ENCODE data around the gene DAD1.

Gene DAD1

GRCh38 chr14:22524115-22524783 is 64.8 kb downstream of the DAD1 start:
- no peak for DNase-seq (ENCODE audit: low spot score)
- Histone ChIP-seq H3K4me3 (no peak overlapping the region), H3K27ac (no peak overlapping the region)
- no peak for TF ChIP-seq CTCF (IDR thresholded peaks at IDR 0.05)

- no peak for TF ChIP-seq CTCF (IDR thresholded peaks at IDR 0.05)
- DNase-seq (ENCODE audit: low spot score) = no peak
- Histone ChIP-seq H3K27ac (no peak overlapping the region), H3K4me3 (no peak overlapping the region)
Observed at GRCh38 chr14:22523283-22523682, 65.7 kb downstream of the DAD1 start.

GRCh38 chr14:22522466-22522957 is 66.5 kb downstream of the DAD1 start:
- Histone ChIP-seq H3K4me3 (no peak overlapping the region), H3K27ac (no peak overlapping the region)
- no peak for DNase-seq (ENCODE audit: low spot score)
- no peak for TF ChIP-seq CTCF (IDR thresholded peaks at IDR 0.05)

GRCh38 chr14:22521449-22522239 is 67.4 kb downstream of the DAD1 start:
- no peak for TF ChIP-seq CTCF (IDR thresholded peaks at IDR 0.05)
- DNase-seq (ENCODE audit: low spot score) = no peak
- H3K27ac ChIP-seq = no peak overlapping the region
- no peak overlapping the region for H3K4me3 ChIP-seq

- no peak for TF ChIP-seq CTCF (IDR thresholded peaks at IDR 0.05)
- no peak overlapping the region for H3K4me3 ChIP-seq
- DNase-seq (ENCODE audit: low spot score) = no peak
- peak overlapping the region in 1 of 2 donors; percentile 48 for H3K27ac ChIP-seq
Observed at GRCh38 chr14:22520796-22521195, 68.2 kb downstream of the DAD1 start.

GRCh38 chr14:22519877-22520685 is 68.9 kb downstream of the DAD1 start:
- no peak for DNase-seq (ENCODE audit: low spot score)
- TF ChIP-seq CTCF (IDR thresholded peaks at IDR 0.05) = no peak
- Histone ChIP-seq H3K27ac (peak overlapping the region in 1 of 2 donors; percentile 48), H3K4me3 (no peak overlapping the region)

Measured in coronary artery (tissue), 2 donors.